OCI-LY3 (cell line): ENCODE data around the gene THTPA.

ENCODE experiments used
- EZH2phosphoT487 ChIP-seq: fragments of 200-600 bp; shearing (Covaris generic); IDR thresholded peaks from 2 replicates; pipeline ENCODE4 v1.6.1; 2018; ENCODE audit warnings: antibody characterized with exemption, mixed run types, low read depth
- TF ChIP-seq, protein P1 (sequence below): fragments of 200-600, 300-600 bp; sonication (generic); IDR thresholded peaks from 2 replicates; pipeline ENCODE4 v1.5.1; 2014; ENCODE audit warnings: antibody characterized with exemption, low read length, low read depth

GRCh38 chr14:23545740-23546365 lies 10.2 kb upstream of the THTPA start:
- TF ChIP-seq, protein P1, sequence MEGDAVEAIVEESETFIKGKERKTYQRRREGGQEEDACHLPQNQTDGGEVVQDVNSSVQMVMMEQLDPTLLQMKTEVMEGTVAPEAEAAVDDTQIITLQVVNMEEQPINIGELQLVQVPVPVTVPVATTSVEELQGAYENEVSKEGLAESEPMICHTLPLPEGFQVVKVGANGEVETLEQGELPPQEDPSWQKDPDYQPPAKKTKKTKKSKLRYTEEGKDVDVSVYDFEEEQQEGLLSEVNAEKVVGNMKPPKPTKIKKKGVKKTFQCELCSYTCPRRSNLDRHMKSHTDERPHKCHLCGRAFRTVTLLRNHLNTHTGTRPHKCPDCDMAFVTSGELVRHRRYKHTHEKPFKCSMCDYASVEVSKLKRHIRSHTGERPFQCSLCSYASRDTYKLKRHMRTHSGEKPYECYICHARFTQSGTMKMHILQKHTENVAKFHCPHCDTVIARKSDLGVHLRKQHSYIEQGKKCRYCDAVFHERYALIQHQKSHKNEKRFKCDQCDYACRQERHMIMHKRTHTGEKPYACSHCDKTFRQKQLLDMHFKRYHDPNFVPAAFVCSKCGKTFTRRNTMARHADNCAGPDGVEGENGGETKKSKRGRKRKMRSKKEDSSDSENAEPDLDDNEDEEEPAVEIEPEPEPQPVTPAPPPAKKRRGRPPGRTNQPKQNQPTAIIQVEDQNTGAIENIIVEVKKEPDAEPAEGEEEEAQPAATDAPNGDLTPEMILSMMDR = no peak
- no peak for TF ChIP-seq EZH2phosphoT487
